Activated CD8-positive, alpha-beta memory T cell treated with anti-CD3 and anti-CD28 coated beads, Interleukin-2, amount 10 ng/mL, durations not matched to agents 7 days and 5 days (primary cell): Measurements from ENCODE around the gene FGF18. TPM values are rescaled to one million over a fixed set of nuclear protein-coding genes. Genes with fewer than 3 reads are reported as not detected.
"Not testable (repeated sequence)": the region's sequence is repeated elsewhere in the genome, so short reads cannot be mapped to it uniquely, and the experiment has no call there.

Experiments
- ATAC-seq: fragments of 150-1000 bp; cut with Tn5 transposase; one replicate; pipeline ENCODE4 v1.10.0; 2021; ENCODE audit warnings: moderate library complexity
- CTCF ChIA-PET: fragments of 350-600 bp; sonication (Branson Sonifier 250); formaldehyde crosslinking; loops from one replicate; lab custom pipeline; 2021; ENCODE audit warnings: antibody characterized with exemption; lab: Charles Lee
- DNase-seq: peaks from one replicate; pipeline ENCODE4 v3.0.0-alpha.2; 2020
- H3K27ac Mint-ChIP-seq: one replicate; pipeline ENCODE4 v1.8.0; 2021; ENCODE audit warnings: mild to moderate bottlenecking, mixed read lengths
- H3K27me3 Mint-ChIP-seq: one replicate; pipeline ENCODE4 v1.8.0; 2021; ENCODE audit warnings: mixed read lengths
- H3K36me3 Mint-ChIP-seq: one replicate; pipeline ENCODE4 v1.8.0; 2021; ENCODE audit warnings: mild to moderate bottlenecking, mixed read lengths
- H3K4me1 Mint-ChIP-seq: one replicate; pipeline ENCODE4 v1.8.0; 2021; ENCODE audit warnings: mixed read lengths
- H3K4me3 Mint-ChIP-seq: one replicate; pipeline ENCODE4 v1.8.0; 2021; ENCODE audit warnings: mild to moderate bottlenecking, moderate library complexity, mixed read lengths
- H3K9me3 Mint-ChIP-seq: one replicate; pipeline ENCODE4 v1.8.0; 2022; ENCODE audit warnings: low read depth, mixed read lengths
- total RNA-seq, 2 experiments: library from RNA; stranded (reverse); gene quantifications; one replicate each; pipeline ENCODE4 v1.2.3, GENCODE V29; 2021

The FGF18 gene
- total RNA-seq, 2 experiments from 2014 or later, result not detected

- Mint-ChIP-seq H3K9me3 (no peaks in the 10 kb centered on the region), H3K4me1 (peaks cover 33% of the 10 kb centered on the region), H3K27me3 (no peaks in the 10 kb centered on the region), H3K36me3 (peaks cover 71% of the 10 kb centered on the region), H3K4me3 (no peak overlapping the region), H3K27ac (peak overlapping the region; percentile 28)
- CTCF ChIA-PET, result interaction anchor here (0.7 to 2.9 kb wide), 2 partner anchors 9 to 14 kb away, joined by 3 to 14 read pairs; partner anchors contain the start of gene FGF18
- DNase-seq, result no peak
- ATAC-seq, result no peak
Measured at GRCh38 chr5:171409164-171410136, 10.0 kb upstream of the FGF18 start.

- ATAC-seq (no peak), DNase-seq (no peak)
- Mint-ChIP-seq H3K36me3 (peaks cover 67% of the 10 kb centered on the region), H3K27me3 (no peaks in the 10 kb centered on the region), H3K27ac (no peak overlapping the region), H3K4me1 (peaks cover 33% of the 10 kb centered on the region), H3K4me3 (no peak overlapping the region), H3K9me3 (no peaks in the 10 kb centered on the region)
- CTCF ChIA-PET, result interaction anchor here (2.9 kb wide), 1 partner anchor 9 kb away, joined by 14 read pairs; the partner anchor contains the start of gene FGF18
Measured at GRCh38 chr5:171410181-171410580, 9.3 kb upstream of the FGF18 start.

DNA sequence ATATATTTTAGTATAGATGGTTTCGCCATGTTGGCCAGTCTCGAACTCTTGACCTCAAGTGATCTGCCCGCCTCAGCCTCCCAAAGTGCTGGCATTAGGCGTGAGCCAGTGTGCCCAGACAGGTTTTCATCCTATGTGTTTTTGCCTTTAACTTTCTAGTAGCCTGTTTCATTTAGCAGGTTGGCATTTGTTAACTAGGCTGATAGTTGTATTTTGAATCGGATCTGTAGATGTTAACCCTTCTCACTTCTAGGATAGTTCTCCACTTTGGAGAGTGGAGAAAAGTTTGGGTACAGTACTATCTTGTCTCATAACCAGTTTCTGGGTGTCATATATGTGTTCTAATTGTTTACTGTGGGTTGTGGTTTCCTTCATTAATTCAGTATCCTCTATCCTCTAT is 7.3 kb upstream of the FGF18 start:
- CTCF ChIA-PET, result no interaction called here
- Mint-ChIP-seq H3K4me3 (no peak overlapping the region), H3K27me3 (no peaks in the 10 kb centered on the region), H3K4me1 (peaks cover 17% of the 10 kb centered on the region), H3K9me3 (no peaks in the 10 kb centered on the region), H3K27ac (no peak overlapping the region), H3K36me3 (peaks cover 50% of the 10 kb centered on the region)
- DNase-seq (no peak), ATAC-seq (no peak)

DNA sequence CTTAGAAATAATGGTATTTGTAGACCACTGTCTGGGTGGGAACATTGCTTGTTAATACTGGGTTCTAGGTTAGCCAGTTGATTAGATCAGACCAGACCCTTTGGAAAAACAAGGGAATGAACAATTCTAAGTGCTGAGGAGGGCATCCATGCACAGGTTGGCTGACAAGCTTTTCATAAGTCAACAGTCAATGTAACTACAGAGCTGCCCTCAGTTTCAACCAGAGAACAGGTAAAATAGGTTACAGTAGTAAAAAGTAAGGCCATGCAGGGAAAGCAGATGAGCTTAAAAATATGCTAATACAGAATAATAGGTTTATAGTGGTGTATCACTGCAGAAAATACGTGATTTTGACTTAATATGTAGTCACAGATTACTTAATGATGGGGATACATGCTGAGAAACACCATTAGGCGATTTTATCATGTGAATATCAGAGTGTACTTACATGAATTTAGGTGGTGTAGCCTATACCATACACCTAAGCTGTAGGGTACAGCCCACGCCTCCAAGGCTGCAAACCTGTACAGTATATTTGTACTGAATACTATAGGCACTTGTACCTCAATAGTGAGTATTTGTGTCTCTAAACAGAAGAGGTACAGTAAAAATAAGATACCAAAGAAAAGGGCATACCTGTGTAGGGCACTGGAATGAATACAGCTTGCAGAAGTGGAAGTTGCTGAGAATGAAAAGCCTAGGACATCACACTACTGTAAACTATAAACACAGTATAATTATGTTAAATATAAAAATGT is 6.1 kb upstream of the FGF18 start:
- CTCF ChIA-PET, result interaction anchor here (1.1 kb wide), 1 partner anchor 21 kb away, joined by 3 read pairs; no protein-coding TSS in a partner anchor
- Mint-ChIP-seq H3K4me3 (no peak overlapping the region), H3K27me3 (no peaks in the 10 kb centered on the region), H3K4me1 (peaks cover 7% of the 10 kb centered on the region), H3K9me3 (no peaks in the 10 kb centered on the region), H3K27ac (peak overlapping the region; percentile 24), H3K36me3 (peaks cover 39% of the 10 kb centered on the region)
- ATAC-seq, result no peak
- DNase-seq, result no peak

DNA sequence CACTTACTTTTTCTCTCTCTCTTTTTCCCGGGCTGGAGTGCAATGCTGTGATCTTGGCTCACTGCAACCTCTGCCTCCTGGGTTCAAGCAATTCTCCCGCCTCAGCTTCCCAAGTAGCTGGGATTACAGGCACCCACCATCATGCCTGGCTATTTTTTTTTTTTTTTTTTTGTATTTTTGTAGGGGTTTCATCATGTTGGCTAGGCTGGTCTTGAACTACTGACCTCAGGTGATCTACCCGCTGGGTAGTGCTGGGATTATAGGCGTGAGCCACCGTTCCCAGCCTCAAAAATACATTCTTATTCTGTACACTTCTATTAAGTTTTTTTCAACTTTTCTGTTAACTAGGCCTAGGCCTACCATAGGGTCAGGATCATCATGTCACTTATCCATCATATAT is 5.5 kb upstream of the FGF18 start:
- DNase-seq, H3K4me3 Mint-ChIP-seq, ATAC-seq, H3K4me1 Mint-ChIP-seq, CTCF ChIA-PET, H3K9me3 Mint-ChIP-seq, H3K27ac Mint-ChIP-seq, H3K27me3 Mint-ChIP-seq: not testable (repeated sequence)
- H3K36me3 Mint-ChIP-seq, result peaks cover 33% of the 10 kb centered on the region

- Mint-ChIP-seq H3K27me3 (peaks cover 9% of the 10 kb centered on the region), H3K9me3 (no peaks in the 10 kb centered on the region), H3K4me1 (peaks cover 12% of the 10 kb centered on the region), H3K36me3 (peaks cover 27% of the 10 kb centered on the region), H3K4me3 (no peak overlapping the region), H3K27ac (no peak overlapping the region)
- DNase-seq (no peak), ATAC-seq (no peak)
- CTCF ChIA-PET, result no interaction called here
Measured at GRCh38 chr5:171415115-171415730, 4.2 kb upstream of the FGF18 start.

DNA sequence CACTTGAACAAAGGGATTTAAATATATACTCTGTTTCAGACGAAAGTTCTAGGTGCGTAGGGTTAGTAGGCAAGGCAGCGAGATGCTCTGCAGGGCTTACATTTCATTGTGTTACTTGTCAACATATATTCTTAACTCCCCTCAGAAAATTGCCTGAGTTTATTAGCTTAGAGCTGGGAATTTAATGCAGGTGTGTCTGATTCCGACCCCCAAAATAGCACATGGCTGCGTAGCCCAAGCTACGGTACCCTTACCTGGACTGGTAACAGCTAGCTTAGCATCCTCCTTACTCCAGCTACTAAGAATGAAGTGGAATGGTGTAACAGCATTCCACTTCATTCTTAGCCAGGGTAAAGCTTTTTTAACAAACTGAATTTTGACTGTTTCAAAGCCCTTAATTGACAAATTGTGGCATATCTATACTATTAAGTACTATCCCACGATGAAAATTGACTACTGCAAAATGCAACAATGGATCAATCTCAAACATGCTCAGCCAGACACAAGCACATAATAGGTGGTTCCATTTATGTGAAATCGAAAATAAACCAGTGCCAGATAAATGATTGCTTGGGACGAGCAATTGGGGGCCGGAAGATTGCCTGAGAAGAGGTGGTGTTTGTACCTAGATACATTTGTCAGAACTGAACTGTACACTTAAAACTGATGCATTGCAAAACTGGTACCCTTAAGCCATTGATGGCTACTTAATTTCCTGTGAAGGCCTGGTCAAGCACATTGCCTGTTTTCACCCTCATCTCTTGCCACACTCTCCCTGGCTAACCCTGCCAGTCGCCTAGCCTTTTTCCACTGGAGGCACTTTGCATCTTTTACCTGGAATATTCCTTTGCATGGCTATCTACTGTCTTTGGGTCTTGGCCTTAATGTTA is 3.0 kb upstream of the FGF18 start:
- CTCF ChIA-PET, result no interaction called here
- H3K27ac Mint-ChIP-seq, result no peak overlapping the region
- ATAC-seq, result no peak

GRCh38 chr5:171418316-171418981 is 998 bp upstream of the FGF18 start:
- ATAC-seq (peak; percentile 66), DNase-seq (peak; percentile 70)
- CTCF ChIA-PET, result interaction anchor here (0.6 to 2.3 kb wide), 13 partner anchors 9 to 1473 kb away, joined by 3 to 15 read pairs (median 7); partner anchors contain the start of gene FBXW11
- peaks cover 15% of the 10 kb centered on the region for H3K4me1 Mint-ChIP-seq
- peaks cover 30% of the 10 kb centered on the region for H3K27me3 Mint-ChIP-seq
- no peak overlapping the region for H3K27ac Mint-ChIP-seq
- peaks cover 5% of the 10 kb centered on the region for H3K36me3 Mint-ChIP-seq
- H3K9me3 Mint-ChIP-seq, result no peaks in the 10 kb centered on the region
- H3K4me3 Mint-ChIP-seq, result peak overlapping the region; percentile 3

More for the DNA sequence above, 3.0 kb upstream of the FGF18 start:
- no peak for DNase-seq
- Mint-ChIP-seq H3K36me3 (peaks cover 21% of the 10 kb centered on the region), H3K9me3 (no peaks in the 10 kb centered on the region), H3K27me3 (peaks cover 19% of the 10 kb centered on the region), H3K4me3 (no peak overlapping the region), H3K4me1 (peaks cover 17% of the 10 kb centered on the region)

- Mint-ChIP-seq H3K27ac (no peak overlapping the region), H3K36me3 (no peaks in the 10 kb centered on the region), H3K4me1 (peaks cover 15% of the 10 kb centered on the region), H3K4me3 (peak overlapping the region; percentile 59), H3K27me3 (peaks cover 30% of the 10 kb centered on the region), H3K9me3 (no peaks in the 10 kb centered on the region)
- no peak for DNase-seq
- ATAC-seq, result peak; percentile 40
- CTCF ChIA-PET, result interaction anchor here (0.6 to 2.3 kb wide), 10 partner anchors 9 to 857 kb away, joined by 3 to 15 read pairs (median 6); partner anchors contain the start of gene FBXW11
Measured at GRCh38 chr5:171419688-171420430, 412 bp downstream of the FGF18 start.

- Mint-ChIP-seq H3K36me3 (no peaks in the 10 kb centered on the region), H3K9me3 (no peaks in the 10 kb centered on the region), H3K4me3 (peak overlapping the region; percentile 59), H3K27me3 (peaks cover 30% of the 10 kb centered on the region), H3K27ac (no peak overlapping the region), H3K4me1 (peaks cover 15% of the 10 kb centered on the region)
- DNase-seq (no peak), ATAC-seq (no peak)
- CTCF ChIA-PET, result no interaction called here
Measured at GRCh38 chr5:171420431-171421241, 1.2 kb downstream of the FGF18 start.
